ENCODE measurements around the gene SDCCAG8. TPM values are rescaled to one million over a fixed set of nuclear protein-coding genes. Genes with fewer than 3 reads are reported as not detected.

SDCCAG8 gene
- total RNA-seq, 2 donors from 2014 or later: 23.2 to 91.0 TPM

GRCh38 chr1:243514927-243515326 is 259.1 kb downstream of the SDCCAG8 start:
- peaks cover 0 to 4% of the 10 kb centered on the region in 2 donors for H3K4me1 ChIP-seq (ENCODE audit: control insufficient read depth in 1 of 2, low read depth in 2 of 2)
- ATAC-seq (ENCODE audit: insufficient number of reproducible peaks, low FRiP score, low read depth) (no peak), DNase-seq (ENCODE audit: low spot score) (no peak)
- H3K27ac ChIP-seq: no peak overlapping the region
- H3K4me3 ChIP-seq: no peak overlapping the region
- H3K36me3 ChIP-seq: peaks cover 6% of the 10 kb centered on the region
- no peaks in the 10 kb centered on the region for H3K27me3 ChIP-seq (replicated peaks; ENCODE audit: insufficient read depth)
- peaks cover 3% of the 10 kb centered on the region for H3K9me3 ChIP-seq
- TF ChIP-seq CTCF (IDR thresholded peaks at IDR 0.05): no peak

- H3K27ac ChIP-seq: no peak overlapping the region
- H3K4me3 ChIP-seq: no peak overlapping the region
- H3K9me3 ChIP-seq: peaks cover 3% of the 10 kb centered on the region
- ATAC-seq (ENCODE audit: insufficient number of reproducible peaks, low FRiP score, low read depth) (no peak), DNase-seq (ENCODE audit: low spot score) (no peak)
- H3K27me3 ChIP-seq (replicated peaks; ENCODE audit: insufficient read depth): no peaks in the 10 kb centered on the region
- H3K36me3 ChIP-seq: no peaks in the 10 kb centered on the region
- peaks cover 12 to 15% of the 10 kb centered on the region in 2 donors for H3K4me1 ChIP-seq (ENCODE audit: control insufficient read depth in 1 of 2, low read depth in 2 of 2)
- TF ChIP-seq CTCF (IDR thresholded peaks at IDR 0.05): no peak
These were observed 265.0 kb downstream of the SDCCAG8 start for GRCh38 chr1:243520831-243521230.

- Histone ChIP-seq H3K36me3 (no peaks in the 10 kb centered on the region), H3K27me3 (replicated peaks; ENCODE audit: insufficient read depth) (no peaks in the 10 kb centered on the region), H3K27ac (no peak overlapping the region), H3K4me3 (no peak overlapping the region), H3K9me3 (no peaks in the 10 kb centered on the region), H3K4me1 (ENCODE audit: control insufficient read depth in 1 of 2, low read depth in 2 of 2) (peaks cover 15 to 16% of the 10 kb centered on the region in 2 donors)
- ATAC-seq (ENCODE audit: insufficient number of reproducible peaks, low FRiP score, low read depth) (no peak), DNase-seq (ENCODE audit: low spot score) (no peak)
- no peak for TF ChIP-seq CTCF (IDR thresholded peaks at IDR 0.05)
These were observed 267.9 kb downstream of the SDCCAG8 start for GRCh38 chr1:243523766-243524165.

- no peak for ATAC-seq (ENCODE audit: insufficient number of reproducible peaks, low FRiP score, low read depth)
These were observed 269.2 kb downstream of the SDCCAG8 start for GRCh38 chr1:243525085-243525487.

GRCh38 chr1:243526180-243526579 is 270.3 kb downstream of the SDCCAG8 start:
- H3K27me3 ChIP-seq (replicated peaks; ENCODE audit: insufficient read depth): no peaks in the 10 kb centered on the region
- H3K4me1 ChIP-seq (ENCODE audit: control insufficient read depth in 1 of 2, low read depth in 2 of 2): peaks cover 11 to 16% of the 10 kb centered on the region in 2 donors
- ATAC-seq (ENCODE audit: insufficient number of reproducible peaks, low FRiP score, low read depth) (no peak), DNase-seq (ENCODE audit: low spot score) (no peak)
- H3K4me3 ChIP-seq: no peak overlapping the region
- no peaks in the 10 kb centered on the region for H3K36me3 ChIP-seq
- no peak for TF ChIP-seq CTCF (IDR thresholded peaks at IDR 0.05)
- no peaks in the 10 kb centered on the region for H3K9me3 ChIP-seq
- H3K27ac ChIP-seq: no peak overlapping the region

More at GRCh38 chr1:243525085-243525487, 269.2 kb downstream of the SDCCAG8 start:
- Histone ChIP-seq H3K4me1 (ENCODE audit: control insufficient read depth in 1 of 2, low read depth in 2 of 2) (peaks cover 11 to 16% of the 10 kb centered on the region in 2 donors), H3K9me3 (no peaks in the 10 kb centered on the region), H3K4me3 (peak overlapping the region; percentile 2), H3K27me3 (replicated peaks; ENCODE audit: insufficient read depth) (no peaks in the 10 kb centered on the region), H3K27ac (peak overlapping the region; percentile 19 to 62), H3K36me3 (no peaks in the 10 kb centered on the region)
- DNase-seq (ENCODE audit: low spot score): no peak
- TF ChIP-seq CTCF (IDR thresholded peaks at IDR 0.05): no peak

All from thoracic aorta (tissue), 2 donors.